Measurements from ENCODE around the gene SNX19. TPM values are rescaled to one million over a fixed set of nuclear protein-coding genes. Genes with fewer than 3 reads are reported as not detected.

The SNX19 gene
- total and polyA plus RNA-seq, 9 donors, result 19.3 to 77.4 (median 45.0) TPM

DNA sequence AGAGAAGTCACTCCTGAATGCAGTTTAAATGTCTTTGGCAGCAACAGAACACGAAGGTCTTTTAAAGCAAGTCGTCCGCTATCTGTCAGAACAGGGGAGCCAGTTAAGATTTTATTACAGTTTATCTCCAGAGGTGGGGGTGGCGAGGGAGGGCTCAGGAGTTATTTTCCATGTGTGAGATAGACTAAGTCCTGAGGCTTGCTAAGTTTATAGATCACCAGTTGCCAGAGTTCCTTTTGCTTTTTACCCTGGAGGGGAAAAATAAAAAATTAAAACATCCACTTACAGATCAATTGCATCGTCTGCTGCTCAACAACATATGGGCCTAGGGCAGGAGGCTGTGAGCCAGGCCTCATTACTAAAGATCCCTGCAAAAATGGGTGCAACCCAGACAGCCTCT lies 90.7 kb downstream of the SNX19 start:
- 53 to 78% (median 68%) methylated on average over 5 of the region's 5 CpGs for WGBS, 3 donors
- no peaks in the 10 kb centered on the region for H3K27me3 ChIP-seq
- peaks cover 8% of the 10 kb centered on the region for H3K4me1 ChIP-seq (ENCODE audit: insufficient read depth)
- no peaks in the 10 kb centered on the region for H3K36me3 ChIP-seq
- TF ChIP-seq, protein P1, sequence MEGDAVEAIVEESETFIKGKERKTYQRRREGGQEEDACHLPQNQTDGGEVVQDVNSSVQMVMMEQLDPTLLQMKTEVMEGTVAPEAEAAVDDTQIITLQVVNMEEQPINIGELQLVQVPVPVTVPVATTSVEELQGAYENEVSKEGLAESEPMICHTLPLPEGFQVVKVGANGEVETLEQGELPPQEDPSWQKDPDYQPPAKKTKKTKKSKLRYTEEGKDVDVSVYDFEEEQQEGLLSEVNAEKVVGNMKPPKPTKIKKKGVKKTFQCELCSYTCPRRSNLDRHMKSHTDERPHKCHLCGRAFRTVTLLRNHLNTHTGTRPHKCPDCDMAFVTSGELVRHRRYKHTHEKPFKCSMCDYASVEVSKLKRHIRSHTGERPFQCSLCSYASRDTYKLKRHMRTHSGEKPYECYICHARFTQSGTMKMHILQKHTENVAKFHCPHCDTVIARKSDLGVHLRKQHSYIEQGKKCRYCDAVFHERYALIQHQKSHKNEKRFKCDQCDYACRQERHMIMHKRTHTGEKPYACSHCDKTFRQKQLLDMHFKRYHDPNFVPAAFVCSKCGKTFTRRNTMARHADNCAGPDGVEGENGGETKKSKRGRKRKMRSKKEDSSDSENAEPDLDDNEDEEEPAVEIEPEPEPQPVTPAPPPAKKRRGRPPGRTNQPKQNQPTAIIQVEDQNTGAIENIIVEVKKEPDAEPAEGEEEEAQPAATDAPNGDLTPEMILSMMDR (IDR thresholded peaks at IDR 0.05), result no peak
- TF ChIP-seq POLR2A (IDR thresholded peaks at IDR 0.05), result no peak
- no peak for TF ChIP-seq EP300 (IDR thresholded peaks at IDR 0.05)
- H3K9me3 ChIP-seq, result no peaks in the 10 kb centered on the region
- intact Hi-C loops (cut with DNase I), result no loop called here
- no peak overlapping the region for H3K27ac ChIP-seq
- DNase-seq, result no peak
- H3K4me3 ChIP-seq, result no peak overlapping the region
